HG02840 (cell line): ENCODE data around the gene TSEN15.
"Not testable (repeated sequence)": the region's sequence is repeated elsewhere in the genome, so short reads cannot be mapped to it uniquely, and the experiment has no call there.

Experiments
- ATAC-seq: cut with Tn5 transposase; IDR thresholded peaks from one replicate; pipeline ENCODE4 v1.9.1; 2021; ENCODE audit warnings: mild to moderate bottlenecking, moderate library complexity, moderate number of reproducible peaks; ENCODE audit not compliant: unreplicated experiment, low FRiP score

TSEN15 gene

DNA sequence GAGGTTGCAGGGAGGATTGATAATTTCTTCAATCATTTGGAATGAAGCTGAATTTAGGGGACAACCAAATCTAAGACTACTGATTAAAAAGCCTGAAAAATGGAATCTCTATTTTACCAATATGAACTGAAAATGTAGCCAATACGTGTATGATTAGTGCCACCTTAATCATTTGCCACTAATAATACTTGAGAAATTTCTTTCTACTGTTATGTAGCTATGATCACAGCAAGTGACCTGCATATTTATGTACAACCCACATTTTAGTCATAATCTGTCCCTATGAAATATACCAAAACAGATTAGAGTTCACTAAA, 20.5 kb upstream of the TSEN15 start:
- ATAC-seq = no peak

DNA sequence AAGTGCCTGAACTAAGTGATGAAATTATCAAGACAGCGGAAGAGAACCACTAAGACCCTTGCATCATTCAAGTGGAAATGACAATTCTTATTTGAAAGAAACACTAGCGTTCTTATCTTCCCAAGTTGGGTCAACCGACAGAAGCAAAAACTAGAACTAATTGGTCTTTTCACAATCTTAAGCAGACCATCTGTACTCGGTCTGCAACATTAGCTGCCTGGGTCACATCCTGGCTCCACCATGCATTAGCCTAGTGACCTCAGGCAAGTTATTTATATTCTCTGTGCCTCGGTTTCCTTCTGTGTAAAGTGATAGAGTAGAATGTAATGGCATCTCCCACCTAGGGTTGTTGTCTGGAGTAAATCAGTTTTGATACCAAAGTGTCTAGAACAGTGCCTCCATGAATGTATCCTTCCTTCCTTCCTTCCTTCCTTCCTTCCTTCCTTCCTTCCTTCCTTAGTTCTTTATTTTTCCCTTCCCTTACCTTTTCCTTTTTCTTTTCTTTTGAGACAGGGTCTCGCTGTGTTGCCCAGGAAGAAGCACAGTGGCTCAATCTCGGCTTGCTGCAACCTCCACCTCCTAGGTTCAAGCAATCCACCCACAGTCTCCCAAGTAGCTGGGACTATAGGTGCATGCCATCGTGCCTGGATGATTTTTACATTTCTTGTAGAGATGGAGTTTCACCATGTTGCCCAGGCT, 20.0 kb upstream of the TSEN15 start:
- ATAC-seq = no peak

DNA sequence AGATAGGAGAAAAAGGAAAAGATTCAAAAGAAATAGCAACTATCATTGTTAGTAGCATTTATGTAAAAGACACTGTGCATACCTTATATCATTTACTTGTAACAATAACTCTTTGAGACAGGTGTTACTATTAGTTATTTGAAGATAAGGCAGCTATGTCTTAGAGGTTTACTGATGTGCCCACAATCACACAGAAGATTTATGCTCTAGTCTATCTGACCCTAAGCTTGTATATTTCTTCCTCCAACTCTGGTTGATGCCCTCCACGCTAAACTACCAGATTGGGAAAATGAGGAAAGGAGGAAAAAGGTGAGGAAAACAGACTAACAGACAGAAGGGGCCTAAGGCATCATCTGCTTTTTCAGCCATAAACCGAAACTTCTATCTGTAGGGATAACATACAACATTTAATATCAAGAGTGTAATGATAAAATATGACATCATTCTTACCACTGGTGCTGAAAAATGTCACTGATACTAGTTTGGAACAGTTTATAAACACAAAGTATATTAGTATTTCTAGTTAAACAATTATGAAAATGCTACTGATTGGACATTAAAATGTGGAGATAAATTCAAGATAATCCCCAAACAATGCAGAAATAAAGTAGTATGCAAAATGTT, 19.1 kb upstream of the TSEN15 start:
- no peak for ATAC-seq

DNA sequence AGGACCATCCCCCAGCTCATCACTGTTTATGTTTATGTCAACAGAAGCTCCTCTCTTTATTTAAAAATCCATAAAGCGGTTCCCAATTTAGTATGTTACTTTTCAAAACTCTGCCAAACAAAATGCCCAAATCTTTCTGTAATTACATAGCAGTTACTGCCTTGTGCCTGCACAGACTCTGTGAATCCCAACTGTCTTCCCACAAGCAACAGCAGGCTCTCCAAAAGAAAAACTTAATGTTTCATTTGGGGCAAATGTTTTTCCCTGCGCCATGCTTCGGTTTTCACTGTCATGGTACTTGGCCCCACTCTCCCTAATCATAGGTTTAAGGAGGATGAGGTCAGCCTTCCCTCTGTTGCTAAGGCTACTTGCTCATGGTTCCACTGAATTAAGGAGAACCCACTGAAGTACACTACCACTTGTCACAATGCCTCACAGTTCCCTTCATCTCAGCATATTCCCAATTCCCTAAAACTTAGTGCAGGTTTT, 18.6 kb upstream of the TSEN15 start:
- no peak for ATAC-seq

DNA sequence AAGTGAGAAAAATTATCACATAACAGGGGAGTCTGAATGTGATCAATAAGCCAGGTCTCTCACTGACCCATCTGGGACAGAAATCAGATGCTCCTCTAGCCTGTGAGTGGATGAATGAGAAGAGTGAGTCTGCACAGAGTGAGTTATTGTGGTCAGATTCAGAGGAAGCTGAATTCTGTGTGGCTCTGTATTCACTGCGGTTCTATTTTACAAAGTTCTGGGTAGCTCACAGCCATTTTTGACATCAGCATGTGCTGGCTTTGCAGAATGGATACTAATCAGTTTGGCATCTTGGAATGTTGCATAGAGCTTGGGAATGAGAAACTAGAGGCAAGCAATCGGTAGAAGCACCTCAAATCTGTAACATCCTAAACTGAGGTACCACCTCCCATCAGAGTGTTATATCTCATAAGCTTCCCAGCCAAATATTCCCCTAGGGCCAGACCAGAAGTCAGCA, 17.8 kb upstream of the TSEN15 start:
- no peak for ATAC-seq

DNA sequence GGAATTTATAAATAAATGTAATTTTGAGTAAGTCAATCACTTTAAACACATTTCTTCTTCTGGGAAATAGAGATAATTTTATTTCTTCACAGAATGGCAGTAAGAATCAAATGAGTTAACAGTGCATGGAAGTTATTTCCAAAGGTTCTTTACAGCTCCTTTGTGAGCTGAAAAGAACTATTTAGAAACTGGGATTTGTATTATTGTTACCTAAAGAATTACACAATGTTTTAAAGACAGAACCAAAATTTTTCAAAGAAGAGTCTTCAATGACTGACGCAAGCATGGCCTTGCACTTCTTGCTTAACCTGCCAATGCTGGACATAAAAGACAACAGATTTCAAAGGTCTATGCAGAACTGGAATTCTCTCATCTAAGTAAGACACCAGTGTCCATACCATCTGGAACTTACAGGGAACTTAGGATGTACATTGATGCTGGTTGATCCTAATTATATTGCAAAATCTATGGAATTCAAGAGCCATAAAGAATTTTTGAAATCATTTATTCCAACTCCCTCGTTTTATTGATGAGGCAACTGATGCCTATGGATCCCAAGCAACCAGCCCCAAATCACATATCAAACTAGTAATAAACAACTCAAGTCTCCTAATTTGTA, 16.7 kb upstream of the TSEN15 start:
- no peak for ATAC-seq

DNA sequence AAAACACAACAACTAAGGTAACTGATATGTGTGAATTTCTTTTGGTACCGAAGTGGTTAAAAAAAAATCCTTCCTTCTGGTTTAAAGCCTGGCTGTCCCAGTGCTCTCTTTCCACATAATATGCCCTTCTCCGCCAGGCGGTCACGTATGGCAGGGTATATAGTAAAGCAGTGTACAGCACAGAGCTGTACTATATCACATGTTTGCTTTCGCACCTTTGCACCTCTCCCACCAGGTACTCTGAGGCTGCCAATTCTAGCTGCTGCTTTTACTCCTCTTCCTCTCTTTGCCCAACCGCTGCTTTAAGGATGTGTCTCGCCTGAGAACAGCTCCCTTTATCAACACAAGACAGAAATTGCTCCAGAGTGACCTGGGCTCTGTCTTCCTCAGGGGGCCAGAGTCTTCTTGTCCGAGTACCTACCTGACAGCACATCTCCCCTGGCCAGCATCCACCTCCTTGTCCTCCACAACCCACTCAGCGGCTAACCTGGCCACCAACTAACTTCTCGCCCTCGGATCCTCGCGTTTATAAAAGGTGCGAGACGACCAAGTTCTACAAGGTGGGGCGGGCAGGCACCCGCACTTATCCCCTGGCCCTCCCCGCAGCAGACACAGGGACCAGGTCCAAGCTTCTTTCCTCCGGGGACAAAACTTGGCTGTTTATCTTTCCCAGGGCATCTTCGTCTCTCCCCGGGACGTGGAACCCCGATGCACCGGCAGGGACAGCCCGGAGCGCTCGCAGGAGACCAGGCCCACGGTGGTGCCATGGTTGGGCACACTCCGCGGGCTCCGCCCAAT, 15.6 kb upstream of the TSEN15 start:
- ATAC-seq = no peak

DNA sequence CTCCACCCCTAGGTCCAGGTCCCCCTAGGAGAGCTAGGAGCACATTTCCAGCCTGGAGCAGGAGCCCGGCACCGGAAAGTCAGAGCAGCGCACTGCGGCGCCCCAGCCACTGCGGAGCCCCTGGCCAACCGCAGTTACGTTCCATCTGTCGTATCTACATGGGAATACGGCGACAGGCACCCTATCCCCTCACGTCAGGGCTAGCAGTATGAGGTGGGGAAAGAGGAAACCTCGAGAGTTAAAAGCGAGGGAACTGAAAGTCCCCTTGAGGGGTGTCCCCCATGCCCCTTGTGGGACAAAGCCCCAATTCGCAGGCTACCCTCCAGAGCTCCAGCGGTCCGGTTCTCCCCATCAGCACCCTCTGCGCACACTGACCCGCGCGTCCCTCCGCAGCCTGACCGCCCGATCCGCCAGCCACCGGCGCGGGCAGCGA, 15.0 kb upstream of the TSEN15 start:
- ATAC-seq = no peak

DNA sequence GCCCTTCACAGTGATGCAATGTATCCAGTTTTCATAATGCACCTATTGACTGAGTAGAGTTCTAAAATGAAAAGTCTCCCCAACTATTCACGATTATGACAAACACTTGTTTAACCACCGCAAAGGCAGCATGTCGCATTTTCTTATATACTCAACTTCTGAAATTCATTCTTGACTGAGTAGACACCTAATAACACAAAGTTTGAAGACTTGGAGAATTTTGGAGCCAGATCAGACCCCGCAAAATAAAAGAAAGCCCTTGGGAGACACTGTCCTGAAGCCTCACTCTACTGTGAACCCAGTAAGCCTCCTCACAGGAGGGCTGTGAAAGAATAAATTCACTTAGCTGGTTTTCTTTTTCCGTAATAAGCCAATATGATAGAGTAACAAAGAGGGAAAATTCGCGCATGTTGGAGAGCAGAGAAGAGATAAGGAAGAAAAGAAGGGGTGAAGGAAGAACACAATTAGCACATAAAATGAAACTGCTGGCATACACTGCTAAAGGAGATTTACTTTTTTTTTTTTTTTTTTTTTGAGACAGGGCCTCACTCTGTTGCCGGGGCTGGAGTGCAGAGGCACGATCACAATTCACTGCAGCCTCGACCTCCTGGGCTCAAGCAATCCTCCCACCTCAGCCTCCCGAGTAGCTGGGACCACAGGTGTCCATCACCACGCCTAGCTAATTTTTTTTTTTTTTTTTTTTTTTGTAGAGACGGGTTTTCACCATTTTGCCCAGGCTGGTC, 13.5 kb upstream of the TSEN15 start:
- ATAC-seq = no peak

DNA sequence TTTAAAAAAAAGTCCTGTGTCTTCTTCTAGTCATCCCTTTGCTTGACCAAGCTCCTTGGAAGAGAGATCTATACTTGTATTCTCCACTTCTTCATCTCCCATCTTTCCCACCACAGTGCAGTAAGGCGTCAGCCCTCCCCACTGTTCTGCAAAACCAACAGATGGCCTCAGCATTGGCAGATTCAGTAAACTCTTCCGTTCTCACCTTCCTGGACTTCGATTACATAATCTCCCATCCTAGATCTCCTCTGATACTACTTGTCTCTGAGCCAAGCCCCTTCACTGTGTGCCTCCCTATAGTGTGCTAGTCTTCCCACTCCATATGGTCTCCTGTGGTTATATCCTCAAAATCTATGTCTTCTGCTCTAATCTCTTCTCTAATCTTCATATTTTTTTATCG, 12.4 kb upstream of the TSEN15 start:
- ATAC-seq = no peak

DNA sequence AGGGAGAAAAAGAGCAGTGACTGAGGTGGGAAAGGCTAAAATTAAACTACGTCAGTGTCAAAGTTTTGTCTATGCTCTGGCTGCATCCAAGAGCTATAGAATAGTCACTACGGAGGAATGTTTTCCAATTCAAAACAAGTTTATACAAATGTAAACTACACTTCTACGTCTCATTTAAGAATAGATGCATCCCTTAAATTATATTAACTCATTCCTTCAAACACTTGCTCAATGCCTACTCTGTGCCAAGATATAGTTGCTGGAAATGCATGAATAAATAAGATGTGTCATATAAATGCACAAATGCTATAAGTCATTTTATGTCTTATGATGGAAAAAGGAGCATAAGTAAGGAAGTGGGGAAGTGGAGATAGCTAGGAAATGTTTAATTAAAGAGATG, 9.8 kb upstream of the TSEN15 start:
- ATAC-seq = no peak

DNA sequence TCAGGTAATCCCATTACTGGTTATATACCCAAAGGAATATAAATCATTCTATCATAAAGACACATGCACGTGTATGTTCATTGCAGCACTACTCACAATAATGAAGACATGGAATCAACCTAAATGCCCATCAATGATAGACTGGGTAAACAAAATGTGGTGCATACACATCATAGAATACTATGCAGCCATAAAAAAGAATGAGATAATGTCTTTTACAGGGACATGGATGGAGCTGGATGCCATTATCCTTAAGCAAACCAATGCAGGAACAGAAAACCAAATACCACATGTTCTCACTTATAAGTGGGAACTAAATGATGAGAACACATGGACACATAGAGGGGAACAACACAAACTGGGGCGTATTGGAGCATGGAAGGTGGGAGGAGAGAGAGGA, 8.2 kb upstream of the TSEN15 start:
- ATAC-seq = not testable (repeated sequence)

DNA sequence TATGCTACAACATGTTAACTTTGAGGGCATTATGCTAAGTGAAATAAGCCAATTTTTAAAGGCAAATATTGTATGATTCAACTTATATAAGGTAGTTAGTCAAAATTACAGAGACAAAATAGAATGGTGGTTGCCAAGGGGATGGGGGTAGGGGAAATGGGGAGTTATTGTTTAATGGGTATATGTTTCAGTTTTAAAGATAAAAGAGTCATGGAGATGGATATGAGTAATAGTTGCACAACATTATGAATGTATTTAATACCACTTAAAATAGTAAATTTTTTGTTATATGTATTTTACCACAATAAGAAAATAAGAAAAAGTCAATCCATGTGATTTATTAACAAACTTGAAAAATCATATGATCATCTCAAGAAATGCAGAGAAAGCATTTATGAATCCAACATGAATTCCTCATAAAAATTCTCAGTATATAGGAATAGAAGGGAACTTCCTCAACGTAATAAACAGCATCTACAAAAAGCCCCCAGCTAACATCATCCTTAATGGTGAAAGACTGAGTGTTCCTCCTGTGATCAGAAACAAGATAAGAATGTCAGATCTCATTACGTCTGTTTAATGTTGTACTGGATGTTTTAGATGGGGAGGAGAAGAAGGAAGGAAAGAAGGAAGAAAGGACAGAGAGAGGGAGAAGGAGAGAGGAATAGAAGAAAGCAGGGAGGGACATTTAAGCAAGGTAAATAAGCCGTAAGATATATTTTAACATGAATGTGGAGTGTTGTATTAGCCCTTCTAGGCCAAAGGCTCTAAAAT, 6.7 kb upstream of the TSEN15 start:
- ATAC-seq = no peak

DNA sequence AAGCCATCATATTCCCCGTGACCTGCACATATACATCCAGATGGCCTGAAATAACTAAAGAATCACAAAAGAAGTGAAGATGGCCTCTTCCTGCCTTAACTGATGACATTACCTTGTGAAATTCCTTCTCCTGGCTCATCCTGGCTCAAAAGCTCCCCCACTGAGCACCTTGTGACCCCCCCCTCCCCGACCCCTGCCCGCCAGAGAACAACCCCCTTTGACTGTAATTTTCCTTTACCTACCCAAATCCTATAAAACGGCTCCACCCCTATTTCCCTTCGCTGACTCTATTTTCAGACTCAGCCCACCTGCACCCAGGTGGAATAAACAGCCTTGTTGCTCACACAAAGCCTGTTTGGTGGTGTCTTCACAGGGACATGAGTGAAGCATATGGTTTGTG, 4.0 kb upstream of the TSEN15 start:
- ATAC-seq = not testable (repeated sequence)

DNA sequence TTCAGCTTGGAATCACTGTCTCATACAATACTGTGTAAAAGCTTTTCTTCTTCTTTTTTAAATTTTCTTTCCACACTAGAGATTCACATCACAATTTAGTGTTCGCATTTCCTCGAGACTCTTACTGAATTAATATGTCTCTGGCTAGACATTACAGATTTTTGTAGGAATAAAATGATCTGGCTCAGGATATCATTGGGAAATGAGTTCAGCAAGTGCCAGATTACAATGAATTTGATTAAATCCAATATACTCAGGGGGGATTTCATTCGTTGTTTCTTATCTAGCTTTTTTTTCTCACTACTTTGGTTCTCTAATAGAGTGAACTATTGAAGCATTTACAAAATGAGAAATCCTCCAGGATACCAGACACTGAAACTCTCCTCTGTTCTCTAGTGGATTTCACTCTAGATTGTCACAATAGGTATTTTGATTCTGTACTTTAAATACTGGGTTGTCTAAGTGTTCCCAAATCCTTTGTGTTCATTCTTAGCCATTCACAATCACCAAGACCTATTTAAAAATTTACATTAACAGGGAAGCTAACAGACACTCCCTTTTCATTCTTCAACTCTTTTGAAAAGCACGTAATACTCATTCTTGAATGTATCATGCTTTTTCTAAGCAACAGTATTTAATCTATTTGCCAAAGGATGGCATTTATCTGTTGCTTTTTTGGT, 2.8 kb upstream of the TSEN15 start:
- ATAC-seq = no peak

DNA sequence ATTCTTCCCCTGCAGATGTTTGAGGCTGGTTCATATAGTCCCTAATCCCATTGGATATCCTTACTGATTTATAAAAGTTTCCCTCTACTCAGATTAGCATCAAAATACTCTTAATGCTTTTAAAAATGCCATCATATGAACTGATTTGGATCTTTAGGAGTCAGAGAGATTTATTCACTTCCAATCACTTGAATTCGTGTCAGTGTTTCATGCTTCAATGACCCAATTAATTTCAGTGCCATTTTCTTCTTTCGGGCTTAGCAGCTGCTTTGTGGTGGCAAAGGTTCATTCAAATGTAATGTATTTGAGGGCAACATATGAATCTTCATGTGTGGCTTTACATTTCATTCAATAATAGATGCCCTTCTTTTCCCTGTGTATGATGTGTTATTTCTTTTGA, 2.2 kb upstream of the TSEN15 start:
- ATAC-seq = no peak

DNA sequence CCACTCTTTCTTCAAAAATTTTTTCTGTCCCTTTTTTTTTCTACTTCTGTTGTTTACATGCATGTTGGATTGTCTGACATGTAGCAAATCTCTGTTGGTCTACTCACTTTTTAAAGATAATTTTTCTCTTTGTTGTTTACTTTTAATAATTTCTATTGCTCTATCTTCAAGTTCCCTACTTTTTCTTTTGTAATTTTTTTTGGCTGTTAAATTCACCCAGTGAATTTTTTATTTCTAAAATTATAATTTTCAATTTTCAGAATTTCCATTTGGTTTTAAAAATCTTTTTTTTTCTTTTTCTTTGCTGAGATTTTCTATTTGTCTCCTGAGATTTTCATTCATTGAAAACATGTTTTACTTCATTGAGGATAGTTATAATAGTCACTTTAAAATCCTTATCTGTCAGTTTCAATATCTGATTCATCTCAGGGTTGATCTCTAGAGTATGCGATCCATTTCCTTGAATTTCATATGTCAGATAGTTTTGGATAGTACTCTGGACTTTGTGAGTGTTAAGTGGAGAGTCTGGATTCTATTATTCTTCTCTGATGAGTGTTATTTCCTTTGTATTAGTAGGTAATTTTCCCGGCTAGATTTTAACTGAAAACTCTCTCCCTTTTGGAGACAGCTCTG, 1.6 kb upstream of the TSEN15 start:
- ATAC-seq = no peak

DNA sequence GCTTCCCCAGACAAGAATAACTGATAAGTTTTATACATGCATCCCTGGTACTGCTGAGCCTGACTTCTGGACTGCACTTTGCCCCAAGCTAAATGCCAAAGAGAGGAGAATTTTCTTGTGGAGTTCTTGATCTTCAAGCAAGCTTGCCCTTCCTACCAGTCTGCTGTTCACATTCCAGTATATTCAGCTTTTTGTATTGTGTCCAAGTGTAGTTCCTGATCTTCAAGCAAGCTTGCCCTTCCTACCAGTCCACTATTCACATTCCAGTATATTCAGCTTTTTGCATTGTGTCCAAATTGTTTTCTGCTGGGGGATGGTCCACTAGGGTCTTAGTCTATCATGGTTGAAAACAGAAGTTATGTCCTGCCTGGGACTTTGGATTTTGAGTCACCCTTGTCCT, 894 bp upstream of the TSEN15 start:
- no peak for ATAC-seq

DNA sequence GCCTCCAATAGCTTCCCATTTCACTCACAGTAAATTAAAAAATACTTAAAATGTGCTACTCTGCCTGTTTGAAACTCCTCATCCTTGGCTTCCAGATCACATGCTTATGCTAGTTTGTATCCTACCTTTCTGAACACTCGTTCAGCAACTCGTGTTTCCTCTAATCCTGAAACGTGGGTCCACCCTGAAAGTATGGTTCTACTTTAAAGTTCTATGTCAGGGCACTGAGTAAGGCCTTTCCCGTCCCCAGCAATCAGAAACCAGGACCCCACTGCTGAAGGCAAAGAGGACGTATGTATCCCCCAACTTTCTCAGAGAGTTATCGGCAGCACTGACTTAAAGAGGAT, 419 bp upstream of the TSEN15 start:
- ATAC-seq = no peak
